K562 (cell line): ENCODE data around the gene NR1D1. TPM values are rescaled to one million over a fixed set of nuclear protein-coding genes. Genes with fewer than 3 reads are reported as not detected.

Experiments
- ATF3 ChIP-seq, 2 experiments: fragments of 450-650 bp in 1 of 2; sonication (generic) in 1 of 2; formaldehyde crosslinking in 1 of 2; IDR thresholded peaks in 1 of 2; conservative IDR thresholded peaks in 1 of 2; 2 replicates each; pipeline versions ENCODE4 v1.6.1 to v1.8.1; 2016 to 2023; ENCODE audit warnings: mild to moderate bottlenecking in 2 of 2, moderate library complexity in 2 of 2, inconsistent platforms in 1 of 2, missing genetic modification reagents in 1 of 2
- ATF6 ChIP-seq: sonication (generic); formaldehyde crosslinking; IDR thresholded peaks from 2 replicates; pipeline ENCODE4 v1.4.0; 2020; ENCODE audit warnings: mild to moderate bottlenecking, missing genetic modification reagents
- CHD4 ChIP-seq: fragments of 200-600 bp; sonication (generic); IDR thresholded peaks from 3 replicates; pipeline ENCODE4 v1.6.1; 2012; ENCODE audit warnings: low read depth, mild to moderate bottlenecking, mixed read lengths, low read length, inconsistent platforms; ENCODE audit not compliant: insufficient read depth, insufficient replicate concordance, poor library complexity, severe bottlenecking
- CTCF ChIP-seq, 3 experiments: IDR thresholded peaks in 2 of 3; conservative IDR thresholded peaks in 1 of 3; 2 replicates each; pipeline ENCODE4 v1.5.1; 2011 to 2012; ENCODE audit warnings: low read length in 3 of 3, mild to moderate bottlenecking in 3 of 3, control low read depth in 2 of 3, improper control_type of control experiment in 1 of 3, inconsistent platforms in 1 of 3, low read depth in 1 of 3, mixed read lengths in 1 of 3, moderate library complexity in 1 of 3; ENCODE audit not compliant: insufficient read depth in 2 of 3
- GATAD2B ChIP-seq: fragments of 450-650 bp; IDR thresholded peaks from 2 replicates; pipeline ENCODE4 v1.6.1; 2017; ENCODE audit warnings: mild to moderate bottlenecking, borderline replicate concordance
- GTF2F1 ChIP-seq: IDR thresholded peaks from 2 replicates; pipeline ENCODE4 v1.6.1; 2011; ENCODE audit warnings: low read depth, low read length, improper control_type of control experiment
- HOXB6 ChIP-seq: fragments of 250-450 bp; sonication (Bioruptor Pico); IDR thresholded peaks from 2 replicates; pipeline ENCODE4 v1.5.1; 2022; ENCODE audit warnings: mild to moderate bottlenecking, borderline replicate concordance
- IRF9 ChIP-seq: fragments of 450-650 bp; IDR thresholded peaks from 2 replicates; pipeline ENCODE4 v1.6.1; 2016; ENCODE audit warnings: missing biosample characterization, missing genetic modification characterization
- KAT7 ChIP-seq: sonication (generic); formaldehyde crosslinking; IDR thresholded peaks from 2 replicates; pipeline ENCODE4 v1.8.0; 2022; ENCODE audit warnings: missing genetic modification reagents, mild to moderate bottlenecking, borderline replicate concordance
- NEUROD1 ChIP-seq: fragments of 150-350 bp; IDR thresholded peaks from 2 replicates; pipeline ENCODE4 v1.6.1; 2014; ENCODE audit warnings: borderline replicate concordance, low read length, low read depth; ENCODE audit not compliant: partially characterized antibody
- NKRF ChIP-seq: fragments of 450-650 bp; IDR thresholded peaks from 2 replicates; pipeline ENCODE4 v1.6.1; 2016; ENCODE audit warnings: borderline replicate concordance
- SUPT5H ChIP-seq: fragments of 450-650 bp; IDR thresholded peaks from 2 replicates; pipeline ENCODE4 v1.6.1; 2016
- ZNF518B ChIP-seq: fragments of 250-450 bp; sonication (Bioruptor Pico); IDR thresholded peaks from 2 replicates; pipeline ENCODE4 v1.5.0; 2021; ENCODE audit warnings: mild to moderate bottlenecking, moderate library complexity
- polyA plus RNA-seq, 8 experiments: library from polyadenylated mRNA; depleted of rRNA in 4 of 8; stranded (reverse) in 5 of 8; unstranded in 3 of 8; fragments of >200 nt; fragmentation: Nextera tagmentation in 2 of 8; fragmentation: Illumina TruSeq in 1 of 8; extraction: Ambion mirVana in 2 of 8; extraction: Trizol in 1 of 8; gene quantifications; 2 replicates each; pipeline versions ENCODE4 v1.2.1 to v1.2.3, GENCODE V29; 2011 to 2014; ENCODE audit warnings: inconsistent platforms in 1 of 8, missing spikeins in 1 of 8
- total RNA-seq, 7 experiments: library from RNA; depleted of rRNA in 6 of 7; stranded (reverse); fragments of >200 nt in 6 of 7; fragmentation: Illumina TruSeq in 2 of 7; extraction: Trizol in 2 of 7; gene quantifications; 2 replicates each; pipeline versions ENCODE4 v1.2.1 to v1.2.3, GENCODE V29; 2011 to 2021; ENCODE audit warnings: low replicate concordance in 1 of 7

The NR1D1 gene
- total and polyA plus RNA-seq, 9 of the 15 experiments (the other 6 are each of a cell fraction or from before 2014, with no cell fraction given) = 0.25 to 7.7 (median 0.65) TPM

- TF ChIP-seq NKRF (0 out of 2 replicates have a peak, but pooled peaks have one; percentile 28), CTCF (IDR thresholded peaks at IDR 0.05 in 2 of 3, conservative IDR thresholded peaks at IDR 0.05 in 1 of 3; ENCODE audit: insufficient read depth in 2 of 3, low read depth in 1 of 3, low read length in 3 of 3) (no peak), KAT7 (CRISPR knock-in tag) (no peak), SUPT5H (no peak), IRF9 (tag) (no peak), ZNF518B (CRISPR knock-in tag) (no peak), GATAD2B (no peak), GTF2F1 (no peak), CHD4 (no peak), ATF6 (CRISPR knock-in tag) (no peak), ATF3 (IDR thresholded peaks at IDR 0.05) (no peak), ATF3 (CRISPR knock-in tag; conservative IDR thresholded peaks at IDR 0.05) (no peak), HOXB6 (CRISPR knock-in tag) (no peak), NEUROD1 (no peak)
These were observed 13.2 kb downstream of the NR1D1 start (continued) for GRCh38 chr17:40087049-40087794.
